ENCODE results near the gene FN1. TPM values are rescaled to one million over a fixed set of nuclear protein-coding genes. Genes with fewer than 3 reads are reported as not detected.

The FN1 gene
- total RNA-seq, 2 donors from 2014 or later = 84.2 to 257 TPM

GRCh38 chr2:215347878-215348277 lies 88.0 kb downstream of the FN1 start:
- no peaks in the 10 kb centered on the region for H3K9me3 ChIP-seq
- H3K36me3 ChIP-seq = peaks cover 0 to 8% of the 10 kb centered on the region in 2 donors
- TF ChIP-seq CTCF (IDR thresholded peaks at IDR 0.05) (no peak), POLR2AphosphoS5 (IDR thresholded peaks at IDR 0.05) (no peak), POLR2A (IDR thresholded peaks at IDR 0.05) (no peak)

GRCh38 chr2:215338883-215339679 lies 96.8 kb downstream of the FN1 start:
- Histone ChIP-seq H3K9me3 (no peaks in the 10 kb centered on the region), H3K4me1 (replicated peaks) (no peaks in the 10 kb centered on the region), H3K36me3 (no peaks in the 10 kb centered on the region), H3K4me3 (no peak overlapping the region), H3K27ac (no peak overlapping the region), H3K27me3 (replicated peaks; ENCODE audit: insufficient read depth) (no peaks in the 10 kb centered on the region)
- DNase-seq (ENCODE audit: low spot score) = no peak
- 94% methylated on average over 7 of the region's 7 CpGs for WGBS
- no peak for TF ChIP-seq CTCF (IDR thresholded peaks at IDR 0.05)
- TF ChIP-seq POLR2A (IDR thresholded peaks at IDR 0.05) = no peak
- TF ChIP-seq POLR2AphosphoS5 (IDR thresholded peaks at IDR 0.05) = no peak
- intact Hi-C loops (cut with DNase I) = no loop called here

More at GRCh38 chr2:215347878-215348277, 88.0 kb downstream of the FN1 start:
- H3K4me3 ChIP-seq = no peak overlapping the region
- H3K27me3 ChIP-seq (replicated peaks; ENCODE audit: insufficient read depth) = no peaks in the 10 kb centered on the region
- no peak for DNase-seq (ENCODE audit: low spot score)
- no peak overlapping the region for H3K27ac ChIP-seq
- intact Hi-C loops (cut with DNase I) = no loop called here
- H3K4me1 ChIP-seq (replicated peaks) = no peaks in the 10 kb centered on the region

- intact Hi-C loops (cut with DNase I) = no loop called here
Measured at GRCh38 chr2:215332872-215333595, 102.8 kb downstream of the FN1 start.

GRCh38 chr2:215328066-215328465 lies 107.8 kb downstream of the FN1 start:
- H3K27me3 ChIP-seq (replicated peaks; ENCODE audit: insufficient read depth) = no peaks in the 10 kb centered on the region
- no peak overlapping the region for H3K27ac ChIP-seq
- no peaks in the 10 kb centered on the region for H3K9me3 ChIP-seq
- no peak for TF ChIP-seq POLR2AphosphoS5 (IDR thresholded peaks at IDR 0.05)
- no peak for TF ChIP-seq CTCF (IDR thresholded peaks at IDR 0.05)
- TF ChIP-seq POLR2A (IDR thresholded peaks at IDR 0.05) = no peak
- WGBS = 96% methylated on average over 5 of the region's 5 CpGs
- DNase-seq (ENCODE audit: low spot score) = no peak
- H3K36me3 ChIP-seq = peaks cover 0 to 9% of the 10 kb centered on the region in 2 donors
- no peak overlapping the region for H3K4me3 ChIP-seq
- peaks cover 5% of the 10 kb centered on the region for H3K4me1 ChIP-seq (replicated peaks)
- intact Hi-C loops (cut with DNase I) = no loop called here

More at GRCh38 chr2:215332872-215333595, 102.8 kb downstream of the FN1 start:
- H3K4me3 ChIP-seq = no peak overlapping the region
- no peaks in the 10 kb centered on the region for H3K36me3 ChIP-seq
- TF ChIP-seq POLR2AphosphoS5 (IDR thresholded peaks at IDR 0.05) (no peak), POLR2A (IDR thresholded peaks at IDR 0.05) (no peak), CTCF (IDR thresholded peaks at IDR 0.05) (no peak)
- H3K27me3 ChIP-seq (replicated peaks; ENCODE audit: insufficient read depth) = no peaks in the 10 kb centered on the region
- no peak for DNase-seq (ENCODE audit: low spot score)
- H3K9me3 ChIP-seq = no peaks in the 10 kb centered on the region
- WGBS = 72% methylated on average over 5 of the region's 5 CpGs
- H3K27ac ChIP-seq = no peak overlapping the region
- H3K4me1 ChIP-seq (replicated peaks) = no peaks in the 10 kb centered on the region

All from prostate gland (tissue), 2 donors.